Gastroesophageal sphincter (tissue), 4 donors: ENCODE data around the gene PAQR9. TPM values are rescaled to one million over a fixed set of nuclear protein-coding genes. Genes with fewer than 3 reads are reported as not detected.

Source experiments
- ATAC-seq: fragments of 150-250 bp; one replicate; pipeline ENCODE4 v1.9.1; 2016; ENCODE audit warnings: mild to moderate bottlenecking, moderate library complexity
- H3K27ac ChIP-seq, 4 donors: fragments of 200-600 bp; sonication (generic) in 3 of 4; 1 replicate in 3 of 4; 2 replicates in 1 of 4; pipeline ENCODE4 v1.5.1; 2016 to 2019
- H3K27me3 ChIP-seq: fragments of 200-600 bp; sonication (generic); one replicate; pipeline ENCODE4 v1.5.1; 2019
- H3K36me3 ChIP-seq, 2 donors: fragments of 200-600 bp; sonication (generic); one replicate each; pipeline ENCODE4 v1.5.1; 2019; ENCODE audit warnings: control low read depth in 1 of 2
- H3K4me1 ChIP-seq, 3 donors: fragments of 200-600 bp; sonication (generic); 1 replicate in 2 of 3; 2 replicates in 1 of 3; pipeline ENCODE4 v1.5.1; 2016 to 2019; ENCODE audit warnings: control low read depth in 2 of 3
- H3K4me3 ChIP-seq, 2 donors: fragments of 200-600 bp; sonication (generic); one replicate each; pipeline ENCODE4 v1.5.1; 2019; ENCODE audit warnings: mild to moderate bottlenecking in 1 of 2, moderate library complexity in 1 of 2
- H3K9me3 ChIP-seq, 3 donors: fragments of 200-600 bp; sonication (generic); one replicate each; pipeline ENCODE4 v1.5.1; 2017 to 2019; ENCODE audit warnings: control low read depth in 2 of 3
- EP300 ChIP-seq: sonication (generic); formaldehyde crosslinking; IDR thresholded peaks from one replicate; pipeline ENCODE4 v1.6.1; 2017; ENCODE audit warnings: antibody characterized with exemption, mild to moderate bottlenecking
- POLR2A ChIP-seq, 2 donors: fragments of 450-650 bp; IDR thresholded peaks; one replicate each; pipeline ENCODE4 v1.6.1; 2017; ENCODE audit warnings: antibody characterized with exemption in 2 of 2, mild to moderate bottlenecking in 2 of 2, moderate library complexity in 1 of 2
- POLR2AphosphoS5 ChIP-seq: sonication (generic); formaldehyde crosslinking; IDR thresholded peaks from one replicate; pipeline ENCODE4 v1.6.1; 2017; ENCODE audit warnings: antibody characterized with exemption
- WGBS, 2 donors: methylation state at CpG; one replicate each; pipeline ENCODE4 v1.1.5; 2018; ENCODE audit warnings: low coverage in 1 of 2; 5-methylcytosine and 5-hydroxymethylcytosine counted together
- total RNA-seq, 4 donors: library from RNA; depleted of rRNA; stranded (reverse); fragments of >200 nt; gene quantifications; one replicate each; pipeline ENCODE4 v1.1.0, GENCODE V29; 2016
- TF ChIP-seq, protein P1 (sequence below), 4 experiments: fragments of 200-600 bp in 2 of 4; fragments of 450-650 bp in 2 of 4; sonication (generic) in 1 of 4; IDR thresholded peaks; one replicate each; pipeline ENCODE4 v1.5.1; 2017 to 2019; ENCODE audit warnings: antibody characterized with exemption in 4 of 4, mild to moderate bottlenecking in 2 of 4, moderate library complexity in 2 of 4

PAQR9 gene
- total RNA-seq, 4 donors from 2014 or later: not detected

DNA sequence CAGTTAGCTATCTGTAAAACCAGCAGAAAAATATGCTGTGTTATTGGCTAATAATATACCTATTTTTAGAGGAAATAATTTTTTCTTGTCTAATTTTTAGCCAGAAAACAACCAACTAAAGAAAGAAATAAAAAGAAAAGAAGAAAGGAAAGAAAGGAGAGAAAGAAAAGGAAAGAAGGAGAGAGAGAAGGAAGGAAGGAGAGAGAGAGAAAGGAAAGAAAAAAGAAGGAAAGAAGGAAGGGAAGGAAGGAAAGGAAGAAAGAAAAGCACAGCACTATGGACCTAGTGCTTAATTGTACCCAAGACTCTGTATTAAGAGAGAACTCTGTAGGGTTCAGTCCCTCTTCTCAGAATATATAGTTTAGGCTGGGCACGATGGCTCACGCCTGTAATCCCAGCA, 3.3 kb upstream of the PAQR9 start:
- WGBS, 2 donors: 86% methylated on average over 2 of the region's 2 CpGs; no CpG with 5 or more reads in 1 of the 2 donors
- no peaks in the 10 kb centered on the region for H3K36me3 ChIP-seq
- no peak for TF ChIP-seq POLR2AphosphoS5
- TF ChIP-seq, protein P1, sequence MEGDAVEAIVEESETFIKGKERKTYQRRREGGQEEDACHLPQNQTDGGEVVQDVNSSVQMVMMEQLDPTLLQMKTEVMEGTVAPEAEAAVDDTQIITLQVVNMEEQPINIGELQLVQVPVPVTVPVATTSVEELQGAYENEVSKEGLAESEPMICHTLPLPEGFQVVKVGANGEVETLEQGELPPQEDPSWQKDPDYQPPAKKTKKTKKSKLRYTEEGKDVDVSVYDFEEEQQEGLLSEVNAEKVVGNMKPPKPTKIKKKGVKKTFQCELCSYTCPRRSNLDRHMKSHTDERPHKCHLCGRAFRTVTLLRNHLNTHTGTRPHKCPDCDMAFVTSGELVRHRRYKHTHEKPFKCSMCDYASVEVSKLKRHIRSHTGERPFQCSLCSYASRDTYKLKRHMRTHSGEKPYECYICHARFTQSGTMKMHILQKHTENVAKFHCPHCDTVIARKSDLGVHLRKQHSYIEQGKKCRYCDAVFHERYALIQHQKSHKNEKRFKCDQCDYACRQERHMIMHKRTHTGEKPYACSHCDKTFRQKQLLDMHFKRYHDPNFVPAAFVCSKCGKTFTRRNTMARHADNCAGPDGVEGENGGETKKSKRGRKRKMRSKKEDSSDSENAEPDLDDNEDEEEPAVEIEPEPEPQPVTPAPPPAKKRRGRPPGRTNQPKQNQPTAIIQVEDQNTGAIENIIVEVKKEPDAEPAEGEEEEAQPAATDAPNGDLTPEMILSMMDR (IDR thresholded peaks at IDR 0.05): no peak
- TF ChIP-seq EP300: no peak
- TF ChIP-seq POLR2A (IDR thresholded peaks at IDR 0.05): no peak
- no peak overlapping the region for H3K4me3 ChIP-seq
- H3K27ac ChIP-seq: no peak overlapping the region
- no peaks in the 10 kb centered on the region for H3K9me3 ChIP-seq
- peaks cover 0 to 17% (median 0%) of the 10 kb centered on the region in 3 donors for H3K4me1 ChIP-seq
- ATAC-seq: no peak
- H3K27me3 ChIP-seq: peaks cover 30% of the 10 kb centered on the region

DNA sequence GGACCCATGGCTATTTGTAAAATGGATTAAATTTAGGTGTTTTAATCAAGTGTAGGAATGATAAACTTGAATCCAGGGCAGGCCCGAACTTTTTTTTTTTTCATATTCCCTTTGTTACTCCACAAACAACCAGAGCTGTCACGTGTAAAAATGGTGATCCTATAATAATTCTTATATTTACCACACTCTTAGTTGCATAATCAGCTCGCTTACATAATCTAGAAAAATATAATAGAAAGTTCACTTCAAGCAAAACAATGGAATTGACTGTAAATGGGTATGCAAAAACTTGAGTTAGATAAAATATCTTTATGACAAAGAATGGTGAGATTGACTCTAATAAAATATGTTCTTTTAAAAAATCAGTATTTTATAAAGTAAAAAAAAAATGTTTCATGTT, 2.1 kb upstream of the PAQR9 start:
- Histone ChIP-seq H3K27ac (no peak overlapping the region), H3K4me3 (no peak overlapping the region), H3K9me3 (no peaks in the 10 kb centered on the region), H3K36me3 (no peaks in the 10 kb centered on the region), H3K27me3 (peaks cover 43% of the 10 kb centered on the region), H3K4me1 (peaks cover 0 to 17% (median 0%) of the 10 kb centered on the region in 3 donors)
- ATAC-seq: no peak
- WGBS, 2 donors: 81 to 85% methylated on average over 3 of the region's 3 CpGs
- no peak for TF ChIP-seq POLR2AphosphoS5
- no peak for TF ChIP-seq EP300
- no peak for TF ChIP-seq POLR2A (IDR thresholded peaks at IDR 0.05)
- TF ChIP-seq, protein P1 (IDR thresholded peaks at IDR 0.05): no peak

DNA sequence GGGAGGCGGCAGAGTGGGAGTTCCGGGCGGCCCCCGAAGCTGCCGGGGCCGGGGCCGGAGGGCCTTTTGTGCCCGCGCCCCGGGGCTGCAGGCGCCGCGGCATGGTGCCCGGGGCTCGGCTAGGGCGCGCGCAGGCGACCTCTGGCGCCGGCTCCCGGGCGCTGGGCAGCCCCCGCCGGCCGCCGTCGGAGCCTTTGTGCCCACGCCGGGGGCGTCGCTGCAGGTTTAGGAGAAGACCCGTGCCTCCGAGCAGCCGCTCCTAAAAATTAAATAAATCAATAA, 299 bp downstream of the PAQR9 start:
- Histone ChIP-seq H3K36me3 (no peaks in the 10 kb centered on the region), H3K4me1 (peaks cover 0 to 17% (median 0%) of the 10 kb centered on the region in 3 donors), H3K9me3 (no peaks in the 10 kb centered on the region), H3K27me3 (peaks cover 55% of the 10 kb centered on the region), H3K27ac (no peak overlapping the region), H3K4me3 (peak overlapping the region in 1 of 2 donors; percentile 67)
- ATAC-seq: no peak
- no peak for TF ChIP-seq POLR2AphosphoS5
- TF ChIP-seq EP300: no peak
- TF ChIP-seq POLR2A (IDR thresholded peaks at IDR 0.05): no peak
- TF ChIP-seq, protein P1 (IDR thresholded peaks at IDR 0.05): no peak
- WGBS, 2 donors: no CpG with 5 or more reads among the region's 35 CpGs

DNA sequence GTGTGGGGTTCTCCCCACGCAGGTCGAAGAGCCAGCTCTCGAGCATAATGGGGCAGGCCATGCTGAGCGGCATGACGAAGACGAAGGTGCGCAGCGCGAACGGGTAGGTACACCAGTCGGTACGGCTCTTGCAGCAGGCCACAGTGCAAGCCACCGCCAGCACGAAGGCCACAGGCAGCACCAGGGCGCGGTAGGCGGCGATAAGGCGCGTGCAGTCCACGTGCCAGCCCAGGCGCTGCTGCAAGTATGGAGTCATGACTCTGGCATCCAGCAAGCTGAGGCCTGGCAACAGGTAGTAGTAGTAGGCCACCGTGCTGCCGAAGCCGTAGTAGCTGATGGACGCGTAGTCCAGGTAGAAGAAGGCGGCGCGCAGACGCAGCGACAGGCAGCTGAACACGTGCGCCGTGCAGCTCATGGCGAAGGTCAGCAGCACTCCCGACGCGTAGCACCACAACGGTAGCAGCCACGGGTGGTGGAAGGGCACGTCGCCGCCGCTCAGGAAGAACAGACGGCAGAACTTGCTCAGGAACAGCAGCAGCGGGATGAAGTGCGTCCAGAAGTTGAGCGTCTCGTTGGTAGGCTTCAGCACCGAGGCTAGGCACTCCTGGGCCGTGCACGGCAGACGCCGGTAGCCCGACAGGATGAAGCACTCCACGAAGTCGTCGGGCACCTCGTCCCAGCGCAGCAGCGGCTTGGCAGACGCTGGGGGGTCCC, 797 bp downstream of the PAQR9 start:
- peaks cover 60% of the 10 kb centered on the region for H3K27me3 ChIP-seq
- H3K36me3 ChIP-seq: no peaks in the 10 kb centered on the region
- TF ChIP-seq POLR2AphosphoS5 (no peak), EP300 (no peak), POLR2A (IDR thresholded peaks at IDR 0.05) (no peak)
- TF ChIP-seq, protein P1 (IDR thresholded peaks at IDR 0.05): no peak
- ATAC-seq: no peak
- H3K9me3 ChIP-seq: no peaks in the 10 kb centered on the region
- H3K4me1 ChIP-seq: peaks cover 0 to 17% (median 0%) of the 10 kb centered on the region in 3 donors
- no peak overlapping the region for H3K27ac ChIP-seq
- peak overlapping the region in 1 of 2 donors; percentile 67 for H3K4me3 ChIP-seq
- 71% methylated on average over 38 of the region's 63 CpGs; no CpG with 5 or more reads in 1 of the 2 donors for WGBS, 2 donors

DNA sequence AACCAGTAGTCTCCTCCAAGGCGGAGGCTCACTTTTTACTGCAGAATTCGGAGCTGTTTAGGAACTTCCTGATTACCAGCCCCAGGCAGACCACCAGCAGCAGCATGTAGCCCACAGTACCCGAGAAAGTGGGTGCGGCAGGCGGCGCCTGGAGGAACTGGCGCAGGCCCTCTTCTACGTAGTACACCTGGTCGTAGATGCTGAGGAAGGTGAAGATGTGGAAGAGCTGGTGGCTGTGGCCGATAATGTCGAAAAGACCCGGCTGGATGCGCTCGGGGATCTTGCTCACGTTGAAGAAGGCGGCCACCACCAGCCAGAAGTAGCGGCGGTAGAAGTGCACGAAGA, 1.3 kb downstream of the PAQR9 start:
- H3K4me3 ChIP-seq: no peak overlapping the region
- H3K4me1 ChIP-seq: peaks cover 0 to 17% (median 0%) of the 10 kb centered on the region in 3 donors
- no peak for ATAC-seq
- H3K27me3 ChIP-seq: peaks cover 62% of the 10 kb centered on the region
- H3K36me3 ChIP-seq: no peaks in the 10 kb centered on the region
- 92 to 100% methylated on average over 1 to 15 of the region's 19 CpGs for WGBS, 2 donors
- H3K9me3 ChIP-seq: no peaks in the 10 kb centered on the region
- H3K27ac ChIP-seq: no peak overlapping the region
- no peak for TF ChIP-seq POLR2AphosphoS5
- no peak for TF ChIP-seq POLR2A (IDR thresholded peaks at IDR 0.05)
